Measurements from ENCODE around the gene PCAT6. TPM values are rescaled to one million over a fixed set of nuclear protein-coding genes. Genes with fewer than 3 reads are reported as not detected.
A peak's percentile ranks its signal among the peaks of the same experiment; 100 is the strongest.

Gene PCAT6
- total RNA-seq, 1 donor from 2014 or later: 6.8 TPM

- Mint-ChIP-seq H3K9me3 (ENCODE audit: low read depth) (no peaks in the 10 kb centered on the region), H3K27me3 (ENCODE audit: low read depth) (peaks cover 4% of the 10 kb centered on the region), H3K36me3 (ENCODE audit: low read depth) (no peaks in the 10 kb centered on the region), H3K4me3 (ENCODE audit: unreplicated experiment) (no peak overlapping the region), H3K27ac (ENCODE audit: unreplicated experiment) (no peak overlapping the region), H3K4me1 (ENCODE audit: low read depth) (no peaks in the 10 kb centered on the region)
- DNase-seq (ENCODE audit: low spot score): no peak
- no peak for TF ChIP-seq CTCF (IDR thresholded peaks at IDR 0.05)
Measured at GRCh38 chr1:202848191-202848542, 37.4 kb downstream of the PCAT6 start.

- H3K27me3 Mint-ChIP-seq (ENCODE audit: low read depth): peaks cover 1% of the 10 kb centered on the region
- DNase-seq (ENCODE audit: low spot score): no peak
- no peaks in the 10 kb centered on the region for H3K4me1 Mint-ChIP-seq (ENCODE audit: low read depth)
- H3K4me3 Mint-ChIP-seq (ENCODE audit: unreplicated experiment): no peak overlapping the region
- H3K27ac Mint-ChIP-seq (ENCODE audit: unreplicated experiment): no peak overlapping the region
- H3K9me3 Mint-ChIP-seq (ENCODE audit: low read depth): no peaks in the 10 kb centered on the region
- TF ChIP-seq CTCF (IDR thresholded peaks at IDR 0.05): no peak
- H3K36me3 Mint-ChIP-seq (ENCODE audit: low read depth): no peaks in the 10 kb centered on the region
Measured at GRCh38 chr1:202850593-202851362, 40.0 kb downstream of the PCAT6 start.

- Mint-ChIP-seq H3K36me3 (ENCODE audit: low read depth) (no peaks in the 10 kb centered on the region), H3K27ac (ENCODE audit: unreplicated experiment) (no peak overlapping the region), H3K9me3 (ENCODE audit: low read depth) (no peaks in the 10 kb centered on the region), H3K27me3 (ENCODE audit: low read depth) (no peaks in the 10 kb centered on the region), H3K4me3 (ENCODE audit: unreplicated experiment) (no peak overlapping the region), H3K4me1 (ENCODE audit: low read depth) (no peaks in the 10 kb centered on the region)
- DNase-seq (ENCODE audit: low spot score): no peak
- TF ChIP-seq CTCF (IDR thresholded peaks at IDR 0.05): peak; percentile 77
Measured at GRCh38 chr1:202852163-202852904, 41.6 kb downstream of the PCAT6 start.

GRCh38 chr1:202854787-202855186 lies 44.0 kb downstream of the PCAT6 start:
- TF ChIP-seq CTCF (IDR thresholded peaks at IDR 0.05): no peak
- no peak for DNase-seq (ENCODE audit: low spot score)
- H3K27me3 Mint-ChIP-seq (ENCODE audit: low read depth): no peaks in the 10 kb centered on the region
- no peaks in the 10 kb centered on the region for H3K4me1 Mint-ChIP-seq (ENCODE audit: low read depth)
- no peaks in the 10 kb centered on the region for H3K36me3 Mint-ChIP-seq (ENCODE audit: low read depth)
- H3K27ac Mint-ChIP-seq (ENCODE audit: unreplicated experiment): no peak overlapping the region
- H3K9me3 Mint-ChIP-seq (ENCODE audit: low read depth): no peaks in the 10 kb centered on the region
- H3K4me3 Mint-ChIP-seq (ENCODE audit: unreplicated experiment): no peak overlapping the region

GRCh38 chr1:202856014-202856413 lies 45.3 kb downstream of the PCAT6 start:
- Mint-ChIP-seq H3K4me1 (ENCODE audit: low read depth) (peaks cover 5% of the 10 kb centered on the region), H3K4me3 (ENCODE audit: unreplicated experiment) (no peak overlapping the region), H3K36me3 (ENCODE audit: low read depth) (no peaks in the 10 kb centered on the region), H3K27ac (ENCODE audit: unreplicated experiment) (no peak overlapping the region), H3K27me3 (ENCODE audit: low read depth) (no peaks in the 10 kb centered on the region), H3K9me3 (ENCODE audit: low read depth) (no peaks in the 10 kb centered on the region)
- no peak for TF ChIP-seq CTCF (IDR thresholded peaks at IDR 0.05)
- no peak for DNase-seq (ENCODE audit: low spot score)
